ENCODE data around the gene MRPL4. TPM values are rescaled to one million over a fixed set of nuclear protein-coding genes. Genes with fewer than 3 reads are reported as not detected.

The MRPL4 gene
- total RNA-seq, 1 donor from 2014 or later = 75.4 TPM

- no peak for DNase-seq (ENCODE audit: low read depth, low spot score)
- Mint-ChIP-seq H3K4me3 (no peak overlapping the region), H3K36me3 (ENCODE audit: low read depth) (peaks cover 5% of the 10 kb centered on the region), H3K27me3 (ENCODE audit: low read depth) (no peaks in the 10 kb centered on the region), H3K4me1 (peaks cover 3% of the 10 kb centered on the region), H3K9me3 (no peaks in the 10 kb centered on the region), H3K27ac (ENCODE audit: unreplicated experiment) (peak overlapping the region; percentile 29)
- TF ChIP-seq CTCF (conservative IDR thresholded peaks at IDR 0.05) = no peak
Measured at GRCh38 chr19:10220695-10221094, 31.3 kb upstream of the MRPL4 start.

- Mint-ChIP-seq H3K36me3 (ENCODE audit: low read depth) (peaks cover 5% of the 10 kb centered on the region), H3K27me3 (ENCODE audit: low read depth) (peaks cover under 1% of the 10 kb centered on the region), H3K4me3 (peak overlapping the region; percentile 46), H3K9me3 (no peaks in the 10 kb centered on the region), H3K27ac (ENCODE audit: unreplicated experiment) (no peak overlapping the region), H3K4me1 (peaks cover 11% of the 10 kb centered on the region)
- TF ChIP-seq CTCF (conservative IDR thresholded peaks at IDR 0.05) = no peak
- DNase-seq (ENCODE audit: low read depth, low spot score) = no peak
Measured at GRCh38 chr19:10222201-10222890, 29.7 kb upstream of the MRPL4 start.

GRCh38 chr19:10223488-10224213 is 28.4 kb upstream of the MRPL4 start:
- peaks cover 2% of the 10 kb centered on the region for H3K27me3 Mint-ChIP-seq (ENCODE audit: low read depth)
- H3K9me3 Mint-ChIP-seq = no peaks in the 10 kb centered on the region
- peaks cover 14% of the 10 kb centered on the region for H3K4me1 Mint-ChIP-seq
- H3K36me3 Mint-ChIP-seq (ENCODE audit: low read depth) = peaks cover 5% of the 10 kb centered on the region
- TF ChIP-seq CTCF (conservative IDR thresholded peaks at IDR 0.05) = no peak
- no peak overlapping the region for H3K27ac Mint-ChIP-seq (ENCODE audit: unreplicated experiment)
- no peak for DNase-seq (ENCODE audit: low read depth, low spot score)
- no peak overlapping the region for H3K4me3 Mint-ChIP-seq

GRCh38 chr19:10224337-10224736 is 27.7 kb upstream of the MRPL4 start:
- no peak for TF ChIP-seq CTCF (conservative IDR thresholded peaks at IDR 0.05)
- Mint-ChIP-seq H3K36me3 (ENCODE audit: low read depth) (peaks cover 5% of the 10 kb centered on the region), H3K27ac (ENCODE audit: unreplicated experiment) (no peak overlapping the region), H3K27me3 (ENCODE audit: low read depth) (peaks cover 2% of the 10 kb centered on the region), H3K9me3 (no peaks in the 10 kb centered on the region), H3K4me1 (peaks cover 14% of the 10 kb centered on the region), H3K4me3 (no peak overlapping the region)
- DNase-seq (ENCODE audit: low read depth, low spot score) = no peak

- H3K4me3 Mint-ChIP-seq = peak overlapping the region; percentile 68
- no peaks in the 10 kb centered on the region for H3K9me3 Mint-ChIP-seq
- DNase-seq (ENCODE audit: low read depth, low spot score) = no peak
- H3K27me3 Mint-ChIP-seq (ENCODE audit: low read depth) = peaks cover 2% of the 10 kb centered on the region
- peaks cover 20% of the 10 kb centered on the region for H3K4me1 Mint-ChIP-seq
- H3K36me3 Mint-ChIP-seq (ENCODE audit: low read depth) = peaks cover 5% of the 10 kb centered on the region
- TF ChIP-seq CTCF (conservative IDR thresholded peaks at IDR 0.05) = no peak
- H3K27ac Mint-ChIP-seq (ENCODE audit: unreplicated experiment) = peak overlapping the region; percentile 93
Measured at GRCh38 chr19:10226021-10226375, 26.0 kb upstream of the MRPL4 start.
